GM12874 (cell line): Measurements from ENCODE around the gene NPPC.

Experiments
- TF ChIP-seq, protein P1 (sequence below): IDR thresholded peaks from 2 replicates; pipeline ENCODE4 v1.5.1; 2011; ENCODE audit warnings: low read depth, mild to moderate bottlenecking, control low read depth, low read length, moderate library complexity; ENCODE audit not compliant: insufficient read depth

Gene NPPC

DNA sequence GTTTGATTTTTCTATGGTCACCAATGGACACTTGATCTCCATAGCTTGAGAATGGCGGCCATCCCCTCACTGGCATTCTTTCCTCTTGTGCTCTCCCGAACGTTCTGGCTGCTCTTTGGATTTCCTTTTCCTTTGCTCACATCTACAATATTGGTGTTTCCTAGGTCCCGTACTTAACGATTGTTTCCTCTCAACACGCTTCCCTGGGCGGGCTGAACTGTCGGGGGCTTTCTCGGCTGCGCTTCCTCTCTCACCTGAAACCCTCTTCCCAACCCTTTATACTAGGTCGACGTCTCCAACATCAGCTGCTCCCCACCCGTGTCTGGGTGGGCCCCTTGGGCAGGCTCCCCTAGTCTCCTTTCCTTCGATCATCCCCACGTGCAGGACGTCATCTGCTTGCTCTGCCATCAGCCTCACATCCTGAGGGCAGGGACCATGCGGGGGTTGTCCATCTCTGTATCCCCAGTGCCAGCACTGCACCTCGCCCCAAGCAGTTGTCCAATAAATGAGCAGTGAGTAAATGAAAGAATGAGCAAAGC is 34.7 kb upstream of the NPPC start:
- TF ChIP-seq, protein P1, sequence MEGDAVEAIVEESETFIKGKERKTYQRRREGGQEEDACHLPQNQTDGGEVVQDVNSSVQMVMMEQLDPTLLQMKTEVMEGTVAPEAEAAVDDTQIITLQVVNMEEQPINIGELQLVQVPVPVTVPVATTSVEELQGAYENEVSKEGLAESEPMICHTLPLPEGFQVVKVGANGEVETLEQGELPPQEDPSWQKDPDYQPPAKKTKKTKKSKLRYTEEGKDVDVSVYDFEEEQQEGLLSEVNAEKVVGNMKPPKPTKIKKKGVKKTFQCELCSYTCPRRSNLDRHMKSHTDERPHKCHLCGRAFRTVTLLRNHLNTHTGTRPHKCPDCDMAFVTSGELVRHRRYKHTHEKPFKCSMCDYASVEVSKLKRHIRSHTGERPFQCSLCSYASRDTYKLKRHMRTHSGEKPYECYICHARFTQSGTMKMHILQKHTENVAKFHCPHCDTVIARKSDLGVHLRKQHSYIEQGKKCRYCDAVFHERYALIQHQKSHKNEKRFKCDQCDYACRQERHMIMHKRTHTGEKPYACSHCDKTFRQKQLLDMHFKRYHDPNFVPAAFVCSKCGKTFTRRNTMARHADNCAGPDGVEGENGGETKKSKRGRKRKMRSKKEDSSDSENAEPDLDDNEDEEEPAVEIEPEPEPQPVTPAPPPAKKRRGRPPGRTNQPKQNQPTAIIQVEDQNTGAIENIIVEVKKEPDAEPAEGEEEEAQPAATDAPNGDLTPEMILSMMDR = no peak

DNA sequence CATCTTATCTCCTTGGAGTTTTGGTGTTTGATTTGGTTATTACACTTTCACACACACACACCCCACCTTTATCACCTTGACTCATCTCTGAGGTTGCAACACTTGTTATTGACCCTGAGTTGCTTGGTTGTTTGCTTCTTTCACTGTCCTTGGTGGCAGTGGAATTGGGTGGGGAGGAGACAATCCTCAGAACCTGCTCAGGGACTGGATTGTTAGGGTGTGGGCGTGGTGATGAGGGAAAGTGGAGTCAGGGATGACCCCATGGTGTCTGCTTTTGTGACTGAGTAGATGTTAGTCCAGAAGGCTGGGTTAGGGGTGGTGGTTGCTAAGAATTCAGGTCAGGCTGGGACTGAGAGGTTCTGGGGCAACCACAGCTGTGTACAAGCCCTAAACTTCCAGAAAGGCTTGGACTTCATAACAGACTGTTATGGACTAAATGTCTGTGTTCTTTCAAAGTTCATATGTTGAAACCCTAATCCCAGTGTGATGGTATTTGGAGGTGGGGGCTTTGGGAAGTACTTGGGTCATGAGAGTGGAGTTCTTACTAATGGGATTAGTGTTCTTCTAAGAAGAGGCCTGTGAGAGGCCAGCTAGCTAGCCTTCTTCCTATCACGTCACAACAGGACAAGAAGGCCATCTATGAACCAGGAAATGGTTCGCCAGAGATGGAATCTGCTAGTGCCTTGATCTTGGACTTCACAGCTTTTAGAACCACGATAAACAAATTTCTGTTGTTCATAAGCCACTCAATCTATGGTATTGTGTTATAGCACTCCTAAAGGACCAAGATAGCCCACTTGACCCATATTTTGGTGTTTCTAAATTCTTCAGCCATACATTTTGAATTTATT is 31.9 kb upstream of the NPPC start:
- TF ChIP-seq, protein P1 = no peak

DNA sequence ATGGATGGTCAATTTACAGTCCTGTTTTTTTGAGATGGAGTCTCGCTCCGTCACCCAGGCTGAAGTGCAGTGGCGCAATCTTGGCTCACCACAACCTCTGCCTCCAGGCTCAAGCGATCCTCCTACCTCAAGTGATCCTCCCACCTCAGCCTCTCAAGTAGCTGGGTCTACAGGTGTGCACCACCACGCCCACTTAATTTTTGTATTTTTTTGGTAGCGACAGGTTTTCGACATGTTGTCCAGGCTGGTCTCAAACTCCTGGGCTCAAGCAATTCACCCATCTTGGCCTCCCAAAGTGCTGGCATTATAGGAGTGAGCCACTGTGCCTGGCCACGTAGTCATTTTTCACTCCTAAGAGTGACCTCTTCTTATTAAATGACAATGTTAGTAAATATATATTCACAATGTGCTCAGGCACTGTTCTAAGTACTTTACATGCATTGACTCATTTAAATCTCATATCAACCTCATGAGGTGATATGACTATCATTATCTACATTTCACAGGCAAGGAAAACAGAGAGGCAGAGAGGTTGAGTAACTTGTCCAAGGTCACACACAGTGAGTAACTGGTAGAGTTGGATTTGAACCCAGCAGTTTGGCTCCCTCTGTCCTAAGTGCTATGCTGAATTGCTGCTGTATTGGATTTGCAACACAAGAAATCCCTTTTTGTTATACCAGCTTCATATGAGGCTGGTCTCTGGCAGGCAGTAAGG is 29.7 kb upstream of the NPPC start:
- TF ChIP-seq, protein P1 = no peak

DNA sequence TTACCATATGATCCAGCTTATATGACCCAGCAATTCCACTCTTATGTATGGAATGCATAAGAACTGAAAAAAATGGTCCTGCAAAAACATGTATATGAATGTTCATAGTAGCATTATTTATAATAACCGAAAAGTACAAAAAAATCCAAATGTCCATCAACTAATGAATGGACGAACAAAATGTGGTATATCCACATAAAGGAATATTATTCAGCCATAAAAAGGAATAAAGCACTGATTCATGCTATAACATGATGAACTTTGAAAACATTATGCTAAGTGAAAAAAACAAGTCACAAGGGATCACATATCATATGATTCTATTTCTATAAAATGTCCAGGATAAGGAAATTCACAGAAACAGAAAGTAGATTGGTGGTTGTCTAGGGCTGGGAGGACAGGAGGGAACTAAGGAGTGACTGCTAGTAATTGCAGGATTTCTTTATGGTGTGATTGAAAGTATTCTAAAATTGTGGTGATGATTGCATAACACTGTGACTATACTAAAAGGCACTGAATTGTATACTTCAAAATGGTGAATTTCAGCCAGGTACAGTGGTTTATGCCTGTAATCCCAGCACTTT is 25.3 kb upstream of the NPPC start:
- TF ChIP-seq, protein P1 = no peak

DNA sequence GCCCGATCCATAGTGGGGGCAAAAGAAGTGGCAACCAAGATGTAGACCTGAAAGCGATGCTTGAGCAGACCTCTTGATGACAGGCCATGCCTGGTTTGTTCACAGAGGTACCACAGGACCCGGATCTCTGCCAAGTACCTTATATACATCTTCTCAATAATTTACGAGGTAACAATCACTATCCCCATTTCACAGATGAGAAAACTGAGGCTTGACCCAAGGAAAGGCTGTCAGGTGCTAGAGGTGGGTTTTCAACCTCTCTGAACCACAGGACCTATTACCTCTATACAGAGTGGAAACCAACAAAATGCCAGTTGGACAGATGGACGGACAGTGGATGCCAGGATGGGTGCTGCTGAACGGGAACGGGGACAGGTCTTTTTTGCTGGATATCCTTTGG is 21.5 kb upstream of the NPPC start:
- TF ChIP-seq, protein P1 = no peak

DNA sequence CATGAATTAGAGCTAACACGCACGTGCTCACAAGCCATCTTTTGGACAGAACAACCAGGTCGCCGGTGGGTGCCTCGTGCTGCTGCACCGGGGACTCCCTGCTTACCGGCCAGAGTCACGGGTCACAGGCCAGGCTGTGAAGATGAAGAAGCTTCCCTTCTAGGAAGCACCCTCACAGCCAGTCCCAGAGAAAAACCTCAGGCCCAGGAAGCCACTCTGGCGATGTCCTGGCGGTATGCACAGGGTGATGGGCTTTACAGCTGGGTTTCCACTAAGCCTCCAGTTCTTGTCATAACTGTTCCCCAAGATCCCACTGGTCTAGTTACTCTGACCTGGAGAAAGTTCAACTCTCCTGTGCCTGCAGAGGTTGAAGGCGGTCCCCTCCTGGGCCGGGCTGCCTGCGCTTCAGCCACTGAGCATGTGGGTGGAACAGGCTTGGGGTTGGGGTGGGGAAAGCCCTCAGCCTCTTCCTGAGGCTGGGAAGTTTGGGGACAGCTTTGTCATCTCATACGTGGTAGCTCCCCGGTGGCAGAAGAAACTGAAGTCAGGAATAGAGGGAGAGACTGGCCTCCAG is 20.1 kb upstream of the NPPC start:
- TF ChIP-seq, protein P1 = no peak

DNA sequence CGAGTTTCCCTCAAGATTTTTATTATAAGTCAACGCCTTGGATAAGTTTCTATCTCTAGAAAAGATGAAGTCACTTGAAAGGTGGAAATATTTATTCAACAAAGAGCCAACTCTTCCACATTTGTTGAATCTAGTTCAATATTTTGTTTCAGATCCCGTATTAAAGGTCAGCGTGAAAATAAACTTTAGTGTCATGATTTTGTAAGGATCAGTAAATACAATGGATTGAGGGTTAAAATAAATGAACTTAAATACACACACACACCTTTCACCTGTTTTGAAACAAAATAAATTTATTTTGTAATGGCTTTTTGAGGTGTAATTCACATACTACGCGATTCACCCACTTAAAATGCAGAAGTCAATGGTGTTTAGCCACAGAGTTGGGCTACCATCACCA is 16.0 kb upstream of the NPPC start:
- TF ChIP-seq, protein P1 = no peak
